Measurements from ENCODE around the gene RAB37. TPM values are rescaled to one million over a fixed set of nuclear protein-coding genes. Genes with fewer than 3 reads are reported as not detected.

RAB37 gene
- total RNA-seq, result 10 to 100 TPM; 36.7 to 51.7 TPM

GRCh38 chr17:74736513-74737298 lies at the start of gene RAB37:
Gene RAB37, plus strand, starts transcription at chr17:74737256. Its CDS starts 17 bp downstream, at chr17:74737273.
- peaks cover 47% of the 10 kb centered on the region for H3K4me1 Mint-ChIP-seq
- H3K4me3 Mint-ChIP-seq, result peak within 1 kb of the TSS; percentile 87
- DNase-seq (peak; percentile 67), ATAC-seq (peak; percentile 37)
- peaks cover 3% of the 10 kb centered on the region for H3K36me3 Mint-ChIP-seq
- no peaks in the 10 kb centered on the region for H3K9me3 Mint-ChIP-seq (ENCODE audit: low read depth)
- H3K27ac Mint-ChIP-seq, result peak within 1 kb of the TSS; percentile 91
- CTCF ChIA-PET, result interaction anchor here (0.6 to 6.0 kb wide), 32 partner anchors 8 to 298 kb away, joined by 3 to 262 read pairs (median 6); partner anchors contain the start of genes CD300H and NAT9
- peaks cover 17% of the 10 kb centered on the region for H3K27me3 Mint-ChIP-seq

GRCh38 chr17:74687886-74688285 lies 49.2 kb upstream of the RAB37 start:
- H3K4me3 Mint-ChIP-seq, result no peak overlapping the region
- CTCF ChIA-PET, result interaction anchor here (0.8 to 3.3 kb wide), 3 partner anchors 16 to 50 kb away, joined by 3 to 16 read pairs (median 3); partner anchors contain the start of gene RAB37
- H3K27me3 Mint-ChIP-seq, result peaks cover 24% of the 10 kb centered on the region
- no peak overlapping the region for H3K27ac Mint-ChIP-seq
- H3K36me3 Mint-ChIP-seq, result peaks cover 2% of the 10 kb centered on the region
- H3K4me1 Mint-ChIP-seq, result peaks cover 26% of the 10 kb centered on the region
- DNase-seq (no peak), ATAC-seq (no peak)
- no peaks in the 10 kb centered on the region for H3K9me3 Mint-ChIP-seq (ENCODE audit: low read depth)

DNA sequence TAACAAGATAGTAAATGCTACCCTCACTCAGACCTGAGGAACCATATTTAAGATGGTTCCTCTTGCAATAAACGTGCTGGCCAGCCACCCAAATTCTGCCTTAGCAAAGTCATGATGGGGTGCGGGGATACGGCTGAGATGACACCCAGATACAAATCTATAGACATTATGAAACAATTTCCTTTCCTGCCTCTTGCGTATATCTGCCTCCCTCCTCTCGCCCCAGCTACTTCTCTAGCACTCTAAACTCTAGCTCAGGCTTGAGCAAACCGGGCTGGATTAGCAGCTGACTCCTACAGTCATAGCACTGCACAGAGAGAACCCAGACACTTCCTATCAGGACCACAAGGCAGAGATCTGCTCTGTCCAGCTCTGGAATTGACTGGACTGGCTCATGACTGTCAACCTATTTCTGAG lies 46.6 kb upstream of the RAB37 start:
- DNase-seq (peak; percentile 58), ATAC-seq (peak; percentile 57)
- Mint-ChIP-seq H3K9me3 (ENCODE audit: low read depth) (no peaks in the 10 kb centered on the region), H3K4me3 (no peak overlapping the region), H3K36me3 (peaks cover 2% of the 10 kb centered on the region), H3K4me1 (peaks cover 26% of the 10 kb centered on the region), H3K27ac (peak overlapping the region; percentile 46), H3K27me3 (peaks cover 24% of the 10 kb centered on the region)
- CTCF ChIA-PET, result interaction anchor here (1.7 to 3.3 kb wide), 3 partner anchors 33 to 101 kb away, joined by 4 to 16 read pairs (median 12); partner anchors contain the start of gene RAB37

DNA sequence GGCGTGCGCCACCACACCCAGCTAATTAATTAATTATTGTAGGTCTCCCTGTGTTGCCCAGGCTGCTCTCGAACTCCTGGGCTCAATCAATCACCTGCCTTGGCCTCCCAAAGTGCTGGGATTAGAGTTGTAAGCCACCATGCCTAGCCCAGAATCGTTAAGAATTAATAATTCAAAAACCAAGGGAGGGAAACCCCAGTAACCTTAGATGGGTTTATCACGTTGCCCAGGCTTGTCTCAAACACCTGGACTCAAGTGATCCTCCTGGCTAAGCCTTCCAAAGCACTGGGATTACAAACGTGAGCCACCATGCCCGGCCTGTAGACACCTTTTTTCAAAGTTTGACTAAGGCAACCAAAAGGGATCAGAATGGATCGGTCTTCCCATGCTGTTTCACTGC lies 45.9 kb upstream of the RAB37 start:
- Mint-ChIP-seq H3K4me3 (no peak overlapping the region), H3K36me3 (peaks cover 2% of the 10 kb centered on the region), H3K27me3 (peaks cover 18% of the 10 kb centered on the region), H3K27ac (no peak overlapping the region), H3K4me1 (peaks cover 26% of the 10 kb centered on the region), H3K9me3 (ENCODE audit: low read depth) (no peaks in the 10 kb centered on the region)
- CTCF ChIA-PET, result interaction anchor here (0.7 to 3.3 kb wide), 4 partner anchors 45 to 341 kb away, joined by 3 to 16 read pairs (median 4); partner anchors contain the start of gene RAB37
- no peak for ATAC-seq
- no peak for DNase-seq

GRCh38 chr17:74694081-74694480 lies 43.0 kb upstream of the RAB37 start:
- no peak overlapping the region for H3K27ac Mint-ChIP-seq
- DNase-seq, result no peak
- CTCF ChIA-PET, result no interaction called here
- peaks cover 15% of the 10 kb centered on the region for H3K4me1 Mint-ChIP-seq
- H3K27me3 Mint-ChIP-seq, result peaks cover 20% of the 10 kb centered on the region
- no peak overlapping the region for H3K4me3 Mint-ChIP-seq
- H3K9me3 Mint-ChIP-seq (ENCODE audit: low read depth), result no peaks in the 10 kb centered on the region
- peaks cover 2% of the 10 kb centered on the region for H3K36me3 Mint-ChIP-seq
- ATAC-seq, result no peak

GRCh38 chr17:74695629-74696028 lies 41.4 kb upstream of the RAB37 start:
- CTCF ChIA-PET, result no interaction called here
- no peaks in the 10 kb centered on the region for H3K9me3 Mint-ChIP-seq (ENCODE audit: low read depth)
- no peak for DNase-seq
- ATAC-seq, result no peak
- no peaks in the 10 kb centered on the region for H3K36me3 Mint-ChIP-seq
- no peak overlapping the region for H3K4me3 Mint-ChIP-seq
- peaks cover 2% of the 10 kb centered on the region for H3K4me1 Mint-ChIP-seq
- H3K27me3 Mint-ChIP-seq, result peaks cover 24% of the 10 kb centered on the region
- H3K27ac Mint-ChIP-seq, result no peak overlapping the region

GRCh38 chr17:74697515-74697914 lies 39.5 kb upstream of the RAB37 start:
- peaks cover 29% of the 10 kb centered on the region for H3K27me3 Mint-ChIP-seq
- no peak overlapping the region for H3K4me3 Mint-ChIP-seq
- H3K4me1 Mint-ChIP-seq, result no peaks in the 10 kb centered on the region
- ATAC-seq (no peak), DNase-seq (no peak)
- H3K36me3 Mint-ChIP-seq, result no peaks in the 10 kb centered on the region
- CTCF ChIA-PET, result no interaction called here
- H3K27ac Mint-ChIP-seq, result no peak overlapping the region
- no peaks in the 10 kb centered on the region for H3K9me3 Mint-ChIP-seq (ENCODE audit: low read depth)

DNA sequence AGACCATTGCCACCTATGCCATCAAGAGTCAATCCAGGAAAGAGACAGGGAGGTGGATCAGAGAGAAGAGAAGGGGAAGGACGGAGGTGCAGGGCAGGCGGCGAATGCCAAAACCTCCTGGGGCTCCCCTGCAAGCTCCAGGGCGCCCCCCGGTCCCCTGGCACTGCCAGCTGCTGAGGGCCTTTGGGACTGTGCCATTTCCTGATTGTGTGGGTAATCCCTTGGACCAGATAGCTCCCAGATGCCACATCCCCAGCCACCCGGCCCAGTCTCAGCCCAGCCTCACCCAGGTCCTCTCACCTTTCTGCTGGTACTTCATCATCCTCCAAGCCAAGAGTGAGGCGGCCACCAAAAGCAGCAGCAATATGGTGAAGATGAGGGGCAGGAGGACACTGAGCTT lies 39.0 kb upstream of the RAB37 start:
- CTCF ChIA-PET, result no interaction called here

GRCh38 chr17:74699236-74699635 lies 37.8 kb upstream of the RAB37 start:
- CTCF ChIA-PET, result no interaction called here
- ATAC-seq, result no peak
- no peak overlapping the region for H3K27ac Mint-ChIP-seq
- H3K4me3 Mint-ChIP-seq, result no peak overlapping the region
- peaks cover 25% of the 10 kb centered on the region for H3K27me3 Mint-ChIP-seq
- no peak for DNase-seq
- no peaks in the 10 kb centered on the region for H3K9me3 Mint-ChIP-seq (ENCODE audit: low read depth)
- H3K4me1 Mint-ChIP-seq, result no peaks in the 10 kb centered on the region
- H3K36me3 Mint-ChIP-seq, result no peaks in the 10 kb centered on the region

More for the DNA sequence above, 39.0 kb upstream of the RAB37 start:
- peaks cover 29% of the 10 kb centered on the region for H3K27me3 Mint-ChIP-seq
- no peak overlapping the region for H3K27ac Mint-ChIP-seq
- ATAC-seq (no peak), DNase-seq (no peak)
- H3K36me3 Mint-ChIP-seq, result no peaks in the 10 kb centered on the region
- no peaks in the 10 kb centered on the region for H3K4me1 Mint-ChIP-seq
- H3K4me3 Mint-ChIP-seq, result no peak overlapping the region
- no peaks in the 10 kb centered on the region for H3K9me3 Mint-ChIP-seq (ENCODE audit: low read depth)

GRCh38 chr17:74702116-74702871 lies 34.8 kb upstream of the RAB37 start:
- no peak overlapping the region for H3K4me3 Mint-ChIP-seq
- peaks cover 45% of the 10 kb centered on the region for H3K27me3 Mint-ChIP-seq
- ATAC-seq (no peak), DNase-seq (no peak)
- no peaks in the 10 kb centered on the region for H3K36me3 Mint-ChIP-seq
- no peaks in the 10 kb centered on the region for H3K9me3 Mint-ChIP-seq (ENCODE audit: low read depth)
- no peak overlapping the region for H3K27ac Mint-ChIP-seq
- no peaks in the 10 kb centered on the region for H3K4me1 Mint-ChIP-seq
- CTCF ChIA-PET, result interaction anchor here (1.0 kb wide), 1 partner anchor 30 kb away, joined by 3 read pairs; no protein-coding TSS in a partner anchor

DNA sequence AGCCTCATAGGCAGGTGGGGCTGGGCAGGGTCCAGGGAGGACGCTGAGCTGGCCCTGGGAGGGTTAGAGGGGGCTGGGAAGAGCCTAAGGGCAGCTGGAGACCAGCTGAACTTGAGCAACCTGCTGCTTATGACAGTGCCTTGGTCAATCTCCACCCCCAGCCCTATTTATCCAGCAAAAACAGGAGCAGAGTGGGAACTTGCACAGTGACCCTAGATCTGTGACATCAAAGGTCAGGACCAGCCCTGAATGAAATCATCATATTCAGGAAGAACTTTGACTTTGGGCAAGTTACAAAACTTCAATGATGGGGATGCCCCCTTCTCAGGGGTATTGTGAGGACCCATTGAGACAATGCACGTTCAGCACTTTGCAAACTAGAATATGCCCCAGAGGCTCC lies 33.7 kb upstream of the RAB37 start:
- H3K36me3 Mint-ChIP-seq, result no peaks in the 10 kb centered on the region
- ATAC-seq (no peak), DNase-seq (no peak)
- CTCF ChIA-PET, result no interaction called here
- H3K4me1 Mint-ChIP-seq, result no peaks in the 10 kb centered on the region
- H3K4me3 Mint-ChIP-seq, result no peak overlapping the region
- H3K9me3 Mint-ChIP-seq (ENCODE audit: low read depth), result no peaks in the 10 kb centered on the region
- H3K27me3 Mint-ChIP-seq, result peaks cover 46% of the 10 kb centered on the region
- no peak overlapping the region for H3K27ac Mint-ChIP-seq

GRCh38 chr17:74704544-74704943 lies 32.5 kb upstream of the RAB37 start:
- ATAC-seq, result no peak
- peaks cover 44% of the 10 kb centered on the region for H3K27me3 Mint-ChIP-seq
- H3K4me1 Mint-ChIP-seq, result no peaks in the 10 kb centered on the region
- CTCF ChIA-PET, result interaction anchor here (0.8 kb wide), 1 partner anchor 47 kb away, joined by 3 read pairs; no protein-coding TSS in a partner anchor
- H3K9me3 Mint-ChIP-seq (ENCODE audit: low read depth), result no peaks in the 10 kb centered on the region
- no peaks in the 10 kb centered on the region for H3K36me3 Mint-ChIP-seq
- H3K27ac Mint-ChIP-seq, result no peak overlapping the region
- H3K4me3 Mint-ChIP-seq, result no peak overlapping the region
- no peak for DNase-seq

GRCh38 chr17:74711058-74711824 lies 25.8 kb upstream of the RAB37 start:
- H3K4me3 Mint-ChIP-seq, result no peak overlapping the region
- ATAC-seq (no peak), DNase-seq (no peak)
- peaks cover 6% of the 10 kb centered on the region for H3K4me1 Mint-ChIP-seq
- no peak overlapping the region for H3K27ac Mint-ChIP-seq
- H3K27me3 Mint-ChIP-seq, result peaks cover 40% of the 10 kb centered on the region
- H3K9me3 Mint-ChIP-seq (ENCODE audit: low read depth), result no peaks in the 10 kb centered on the region
- CTCF ChIA-PET, result interaction anchor here (1.0 kb wide), 1 partner anchor 40 kb away, joined by 3 read pairs; no protein-coding TSS in a partner anchor
- no peaks in the 10 kb centered on the region for H3K36me3 Mint-ChIP-seq
